Muscle layer of colon (tissue), 2 donors: Measurements from ENCODE around the gene DFFA.

Experiments used
- H3K27ac ChIP-seq: one replicate; pipeline ENCODE4 v1.7.0; 2013; ENCODE audit warnings: low read depth, mild to moderate bottlenecking, low read length, moderate library complexity
- H3K27me3 ChIP-seq, 2 donors: one replicate each; pipeline ENCODE4 v1.7.0; 2013; ENCODE audit warnings: low read length in 2 of 2, mild to moderate bottlenecking in 2 of 2; ENCODE audit not compliant: insufficient read depth in 2 of 2, control insufficient read depth in 1 of 2
- H3K36me3 ChIP-seq: one replicate; pipeline ENCODE4 v1.7.0; 2013; ENCODE audit warnings: mild to moderate bottlenecking, low read length; ENCODE audit not compliant: insufficient read depth
- H3K4me1 ChIP-seq: one replicate; pipeline ENCODE4 v1.7.0; 2013; ENCODE audit warnings: mild to moderate bottlenecking, low read length; ENCODE audit not compliant: insufficient read depth
- H3K4me3 ChIP-seq, 2 donors: one replicate each; pipeline ENCODE4 v1.7.0; 2013; ENCODE audit warnings: low read length in 2 of 2, low read depth in 1 of 2, mild to moderate bottlenecking in 1 of 2, moderate library complexity in 1 of 2
- H3K9ac ChIP-seq: one replicate; pipeline ENCODE4 v1.7.0; 2013; ENCODE audit warnings: low read length
- H3K9me3 ChIP-seq: one replicate; pipeline ENCODE4 v1.7.0; 2013; ENCODE audit warnings: mild to moderate bottlenecking, low read length
- donor health status: abdominal sarcoma.
- donor health status: Adenocarcinoma of cecum.

DFFA gene

DNA sequence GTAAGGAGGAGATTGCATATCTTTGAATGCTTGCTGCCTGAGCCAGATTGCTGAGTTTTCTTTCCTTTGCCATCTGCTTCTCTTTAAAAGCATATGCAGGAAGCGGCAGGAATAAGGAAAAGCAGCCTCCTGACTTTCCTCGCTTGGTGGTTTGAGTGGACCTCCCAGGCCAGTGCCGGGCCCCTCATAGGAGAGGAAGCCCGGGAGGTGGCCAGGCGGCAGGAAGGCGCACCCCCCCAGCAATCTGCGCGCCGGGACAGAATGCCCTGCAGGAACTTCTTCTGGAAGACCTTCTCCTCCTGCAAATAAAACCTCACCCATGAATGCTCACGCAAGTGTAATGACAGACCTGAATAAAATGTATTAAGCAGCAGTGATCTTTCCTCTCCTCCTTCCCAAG is 21.0 kb downstream of the DFFA start:
- Histone ChIP-seq H3K9me3 (no peaks in the 10 kb centered on the region), H3K27me3 (peaks cover 0 to 9% of the 10 kb centered on the region in 2 donors), H3K27ac (no peak overlapping the region), H3K4me1 (peaks cover 8% of the 10 kb centered on the region), H3K36me3 (no peaks in the 10 kb centered on the region), H3K9ac (no peak overlapping the region), H3K4me3 (no peak overlapping the region)

GRCh38 chr1:10450836-10451235 is 21.5 kb downstream of the DFFA start:
- Histone ChIP-seq H3K9me3 (no peaks in the 10 kb centered on the region), H3K27ac (no peak overlapping the region), H3K36me3 (no peaks in the 10 kb centered on the region), H3K9ac (no peak overlapping the region), H3K4me3 (no peak overlapping the region), H3K4me1 (peaks cover 8% of the 10 kb centered on the region), H3K27me3 (peaks cover 0 to 9% of the 10 kb centered on the region in 2 donors)

GRCh38 chr1:10450156-10450814 is 22.0 kb downstream of the DFFA start:
- Histone ChIP-seq H3K9me3 (no peaks in the 10 kb centered on the region), H3K4me3 (no peak overlapping the region), H3K27ac (no peak overlapping the region), H3K27me3 (peaks cover 0 to 9% of the 10 kb centered on the region in 2 donors), H3K36me3 (no peaks in the 10 kb centered on the region), H3K9ac (no peak overlapping the region), H3K4me1 (peaks cover 8% of the 10 kb centered on the region)

DNA sequence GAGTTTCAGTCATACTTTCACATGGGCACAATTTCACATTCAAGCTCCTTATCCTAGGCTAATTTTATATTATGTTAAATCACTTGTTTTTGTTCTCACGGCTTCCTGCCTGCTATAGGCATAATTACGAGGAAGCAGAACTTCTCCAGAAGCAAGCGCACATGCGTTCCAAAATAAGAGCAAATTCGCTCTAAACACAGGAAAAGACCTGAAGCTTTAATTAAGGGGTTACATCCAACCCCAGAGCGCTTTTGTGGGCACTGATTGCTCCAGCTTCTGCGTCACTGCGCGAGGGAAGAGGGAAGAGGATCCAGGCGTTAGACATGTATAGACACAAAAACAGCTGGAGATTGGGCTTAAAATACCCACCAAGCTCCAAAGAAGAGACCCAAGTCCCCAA is 22.6 kb downstream of the DFFA start, which contains the start of gene CORT:
Gene CORT, plus strand, starts transcription at position 281 of the 400 bp plus-strand sequence. CDS start 193 bp downstream, outside the sequence.
- H3K4me3 ChIP-seq: no peak within 1 kb of the TSS
- H3K9me3 ChIP-seq: no peaks in the 10 kb centered on the region
- no peak within 1 kb of the TSS for H3K9ac ChIP-seq
- H3K4me1 ChIP-seq: peaks cover 8% of the 10 kb centered on the region
- H3K27me3 ChIP-seq: peaks cover 0 to 9% of the 10 kb centered on the region in 2 donors
- H3K36me3 ChIP-seq: no peaks in the 10 kb centered on the region
- no peak within 1 kb of the TSS for H3K27ac ChIP-seq

- Histone ChIP-seq H3K27me3 (peaks cover 0 to 9% of the 10 kb centered on the region in 2 donors), H3K4me1 (peaks cover 8% of the 10 kb centered on the region), H3K9ac (no peak overlapping the region), H3K36me3 (no peaks in the 10 kb centered on the region), H3K4me3 (no peak overlapping the region), H3K27ac (no peak overlapping the region), H3K9me3 (no peaks in the 10 kb centered on the region)
Measured at GRCh38 chr1:10446790-10447422, 25.4 kb downstream of the DFFA start.

- Histone ChIP-seq H3K4me1 (no peaks in the 10 kb centered on the region), H3K27me3 (peaks cover 0 to under 1% of the 10 kb centered on the region in 2 donors), H3K4me3 (no peak overlapping the region), H3K27ac (no peak overlapping the region), H3K9ac (no peak overlapping the region), H3K9me3 (no peaks in the 10 kb centered on the region), H3K36me3 (peaks cover 5% of the 10 kb centered on the region)
Measured at GRCh38 chr1:10444795-10445397, 27.4 kb downstream of the DFFA start.

DNA sequence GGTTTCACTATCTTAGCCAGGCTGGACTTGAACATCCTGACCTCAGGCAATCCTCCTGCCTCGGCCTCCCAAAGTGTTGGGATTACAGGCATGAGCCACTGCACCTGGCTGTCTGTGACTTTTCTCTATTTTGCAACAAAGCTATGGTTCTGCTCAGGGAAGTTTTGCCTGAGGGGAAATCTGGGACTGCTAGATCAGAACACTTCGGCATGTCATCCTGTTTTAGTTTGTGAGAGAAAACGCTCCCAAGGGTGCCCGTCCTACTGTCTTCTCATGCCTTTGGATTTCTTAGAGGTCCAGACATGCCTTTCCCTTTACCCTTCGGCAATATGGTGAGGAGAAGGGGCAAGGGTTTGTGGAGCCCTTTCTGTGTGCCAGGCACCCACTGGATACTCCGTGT is 28.1 kb downstream of the DFFA start:
- Histone ChIP-seq H3K4me3 (no peak overlapping the region), H3K9me3 (no peaks in the 10 kb centered on the region), H3K27me3 (no peaks in the 10 kb centered on the region), H3K27ac (no peak overlapping the region), H3K9ac (no peak overlapping the region), H3K36me3 (peaks cover 5% of the 10 kb centered on the region), H3K4me1 (no peaks in the 10 kb centered on the region)

- Histone ChIP-seq H3K27ac (no peak overlapping the region), H3K9ac (no peak overlapping the region), H3K27me3 (no peaks in the 10 kb centered on the region), H3K4me3 (no peak overlapping the region), H3K4me1 (no peaks in the 10 kb centered on the region), H3K36me3 (peaks cover 5% of the 10 kb centered on the region), H3K9me3 (no peaks in the 10 kb centered on the region)
Measured at GRCh38 chr1:10440794-10441193, 31.5 kb downstream of the DFFA start.

- no peak overlapping the region for H3K4me3 ChIP-seq
- H3K9ac ChIP-seq: no peak overlapping the region
- H3K27me3 ChIP-seq: no peaks in the 10 kb centered on the region
- no peaks in the 10 kb centered on the region for H3K4me1 ChIP-seq
- no peaks in the 10 kb centered on the region for H3K9me3 ChIP-seq
- peaks cover 5% of the 10 kb centered on the region for H3K36me3 ChIP-seq
- H3K27ac ChIP-seq: no peak overlapping the region
Measured at GRCh38 chr1:10440305-10440704, 32.0 kb downstream of the DFFA start.

DNA sequence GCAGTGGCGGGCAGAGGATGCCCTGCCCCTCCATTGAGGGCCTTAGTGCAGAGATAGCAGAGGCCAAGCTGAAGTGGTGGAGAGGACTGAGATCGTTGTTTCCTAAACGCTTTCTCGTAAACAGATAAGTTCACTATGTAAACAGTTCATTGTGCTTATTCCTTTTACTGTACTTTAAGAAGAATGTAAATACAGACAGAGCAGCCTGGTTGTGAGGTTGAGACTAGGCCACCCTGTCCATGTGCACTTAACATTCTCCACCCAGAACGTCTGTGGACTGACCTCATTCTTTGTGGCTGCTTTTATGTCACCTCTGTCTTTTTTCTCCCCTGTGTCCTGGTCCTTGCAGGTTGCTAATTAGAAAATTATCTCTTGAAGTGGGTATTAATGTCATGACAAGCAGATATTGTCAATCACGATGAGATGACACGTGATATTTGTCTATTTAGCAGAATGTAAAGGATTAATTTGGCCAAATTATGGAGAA is 33.6 kb downstream of the DFFA start:
- peaks cover 5% of the 10 kb centered on the region for H3K36me3 ChIP-seq
- H3K27ac ChIP-seq: no peak overlapping the region
- no peak overlapping the region for H3K9ac ChIP-seq
- H3K9me3 ChIP-seq: no peaks in the 10 kb centered on the region
- no peak overlapping the region for H3K4me3 ChIP-seq
- no peaks in the 10 kb centered on the region for H3K27me3 ChIP-seq
- H3K4me1 ChIP-seq: no peaks in the 10 kb centered on the region

- Histone ChIP-seq H3K36me3 (peaks cover 5% of the 10 kb centered on the region), H3K27ac (no peak overlapping the region), H3K4me1 (no peaks in the 10 kb centered on the region), H3K9me3 (no peaks in the 10 kb centered on the region), H3K27me3 (no peaks in the 10 kb centered on the region), H3K4me3 (no peak overlapping the region), H3K9ac (no peak overlapping the region)
Measured at GRCh38 chr1:10437052-10437451, 35.3 kb downstream of the DFFA start.
